Duodenal mucosa (tissue), 2 donors: ENCODE data around the gene HPRT1.

Experiments
- H3K27ac ChIP-seq: one replicate; pipeline ENCODE4 v1.7.0; 2013; ENCODE audit warnings: low read depth, low read length
- H3K27me3 ChIP-seq, 2 donors: one replicate each; pipeline ENCODE4 v1.7.0; 2013; ENCODE audit warnings: low read length in 2 of 2, control low read depth in 1 of 2; ENCODE audit not compliant: insufficient read depth in 2 of 2, control insufficient read depth in 1 of 2
- H3K36me3 ChIP-seq, 2 donors: one replicate each; pipeline ENCODE4 v1.7.0; 2013; ENCODE audit warnings: low read length in 2 of 2, control low read depth in 1 of 2; ENCODE audit not compliant: insufficient read depth in 2 of 2, control insufficient read depth in 1 of 2
- H3K4me1 ChIP-seq, 2 donors: one replicate each; pipeline ENCODE4 v1.7.0; 2013; ENCODE audit warnings: low read length in 2 of 2, control low read depth in 1 of 2; ENCODE audit not compliant: insufficient read depth in 2 of 2, control insufficient read depth in 1 of 2
- H3K4me3 ChIP-seq, 2 donors: one replicate each; pipeline ENCODE4 v1.7.0; 2013; ENCODE audit warnings: low read length in 2 of 2, low read depth in 1 of 2
- H3K9ac ChIP-seq, 2 donors: one replicate each; pipeline ENCODE4 v1.7.0; 2013; ENCODE audit warnings: low read length in 2 of 2, low read depth in 1 of 2
- H3K9me3 ChIP-seq, 2 donors: one replicate each; pipeline ENCODE4 v1.7.0; 2013; ENCODE audit warnings: low read length in 2 of 2, control low read depth in 1 of 2; ENCODE audit not compliant: control insufficient read depth in 1 of 2

HPRT1 gene

GRCh38 chrX:134513091-134513490 lies 53.1 kb downstream of the HPRT1 start:
- Histone ChIP-seq H3K4me3 (no peak overlapping the region), H3K27me3 (no peaks in the 10 kb centered on the region), H3K9me3 (no peaks in the 10 kb centered on the region), H3K27ac (no peak overlapping the region), H3K9ac (no peak overlapping the region), H3K4me1 (no peaks in the 10 kb centered on the region), H3K36me3 (no peaks in the 10 kb centered on the region)

GRCh38 chrX:134520860-134521390 lies 61.0 kb downstream of the HPRT1 start:
- H3K9me3 ChIP-seq: no peaks in the 10 kb centered on the region
- no peaks in the 10 kb centered on the region for H3K4me1 ChIP-seq
- H3K4me3 ChIP-seq: no peak overlapping the region
- no peaks in the 10 kb centered on the region for H3K36me3 ChIP-seq
- no peak overlapping the region for H3K27ac ChIP-seq
- no peaks in the 10 kb centered on the region for H3K27me3 ChIP-seq
- no peak overlapping the region for H3K9ac ChIP-seq

DNA sequence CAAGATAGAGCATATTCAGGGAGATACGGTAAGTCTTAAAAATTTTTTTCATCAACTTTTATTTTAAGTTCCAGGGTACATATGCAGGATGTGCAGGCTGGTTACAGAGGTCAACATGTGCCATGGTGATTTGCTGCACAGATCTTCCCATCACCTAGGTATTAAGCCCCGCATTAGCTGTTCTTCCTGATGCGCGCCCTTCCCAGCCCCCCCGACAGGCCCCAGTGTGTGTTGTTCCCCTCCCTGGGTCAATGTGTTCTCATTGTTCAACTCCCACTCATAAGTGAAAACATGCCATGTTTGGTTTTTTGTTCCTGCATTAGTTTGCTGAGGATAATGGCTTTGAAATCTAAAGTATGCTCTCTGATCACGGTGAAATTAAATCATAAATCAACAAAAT lies 64.2 kb downstream of the HPRT1 start:
- H3K36me3 ChIP-seq: no peaks in the 10 kb centered on the region
- H3K27ac ChIP-seq: no peak overlapping the region
- H3K4me3 ChIP-seq: no peak overlapping the region
- no peaks in the 10 kb centered on the region for H3K9me3 ChIP-seq
- H3K9ac ChIP-seq: no peak overlapping the region
- H3K27me3 ChIP-seq: no peaks in the 10 kb centered on the region
- H3K4me1 ChIP-seq: no peaks in the 10 kb centered on the region

- Histone ChIP-seq H3K36me3 (no peaks in the 10 kb centered on the region), H3K27me3 (no peaks in the 10 kb centered on the region), H3K27ac (no peak overlapping the region), H3K4me1 (no peaks in the 10 kb centered on the region), H3K9me3 (no peaks in the 10 kb centered on the region), H3K4me3 (no peak overlapping the region), H3K9ac (no peak overlapping the region)
Measured at GRCh38 chrX:134525086-134525792, 65.3 kb downstream of the HPRT1 start.

DNA sequence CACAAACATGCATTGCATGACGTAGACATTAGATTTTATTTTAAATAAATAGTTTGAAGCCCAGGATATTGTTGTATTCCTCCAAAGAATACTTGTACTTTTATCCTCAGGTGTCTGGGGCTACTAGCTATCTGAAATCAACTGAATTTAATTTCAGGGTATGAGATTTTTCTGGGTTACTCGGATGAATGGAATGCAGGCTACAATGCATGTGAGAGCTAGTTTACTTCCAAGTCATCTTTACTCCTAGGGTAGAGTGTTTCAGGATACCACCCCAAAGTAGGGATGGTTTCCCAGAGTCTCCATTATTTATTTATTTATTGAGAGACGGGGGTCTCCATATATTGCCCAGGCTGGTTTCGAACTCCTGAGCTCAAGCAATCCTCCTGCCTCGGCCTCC lies 66.4 kb downstream of the HPRT1 start:
- Histone ChIP-seq H3K9ac (no peak overlapping the region), H3K4me3 (no peak overlapping the region), H3K4me1 (no peaks in the 10 kb centered on the region), H3K36me3 (no peaks in the 10 kb centered on the region), H3K9me3 (no peaks in the 10 kb centered on the region), H3K27me3 (no peaks in the 10 kb centered on the region), H3K27ac (no peak overlapping the region)

DNA sequence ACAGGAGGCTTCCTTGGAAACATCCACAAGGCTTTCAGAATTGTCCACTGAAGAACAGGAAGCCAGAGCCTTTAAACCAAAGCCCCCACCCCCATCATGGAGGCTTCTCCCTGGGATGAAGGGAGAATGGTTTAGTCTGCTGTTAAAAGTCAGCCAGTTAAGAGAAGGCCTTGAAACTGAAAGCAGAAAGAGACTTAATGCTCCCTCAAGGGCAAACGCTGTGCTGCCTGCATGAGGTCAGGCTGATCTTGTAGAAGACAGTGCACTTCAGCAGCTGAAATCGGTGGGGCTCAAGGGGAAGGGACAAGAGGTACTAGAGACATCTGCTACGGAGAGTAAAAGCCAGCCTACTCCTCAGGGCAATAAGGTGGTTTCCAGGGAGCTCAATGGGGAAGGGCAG lies 69.0 kb downstream of the HPRT1 start:
- Histone ChIP-seq H3K27ac (no peak overlapping the region), H3K4me3 (no peak overlapping the region), H3K27me3 (no peaks in the 10 kb centered on the region), H3K9me3 (no peaks in the 10 kb centered on the region), H3K4me1 (no peaks in the 10 kb centered on the region), H3K36me3 (no peaks in the 10 kb centered on the region), H3K9ac (no peak overlapping the region)

- Histone ChIP-seq H3K27me3 (no peaks in the 10 kb centered on the region), H3K27ac (no peak overlapping the region), H3K9ac (no peak overlapping the region), H3K36me3 (no peaks in the 10 kb centered on the region), H3K4me1 (no peaks in the 10 kb centered on the region), H3K9me3 (no peaks in the 10 kb centered on the region), H3K4me3 (no peak overlapping the region)
Measured at GRCh38 chrX:134529481-134529880, 69.5 kb downstream of the HPRT1 start.

- no peak overlapping the region for H3K4me3 ChIP-seq
- H3K27me3 ChIP-seq: no peaks in the 10 kb centered on the region
- no peak overlapping the region for H3K27ac ChIP-seq
- H3K36me3 ChIP-seq: no peaks in the 10 kb centered on the region
- no peaks in the 10 kb centered on the region for H3K4me1 ChIP-seq
- H3K9ac ChIP-seq: no peak overlapping the region
- H3K9me3 ChIP-seq: no peaks in the 10 kb centered on the region
Measured at GRCh38 chrX:134530845-134531244, 70.9 kb downstream of the HPRT1 start.

DNA sequence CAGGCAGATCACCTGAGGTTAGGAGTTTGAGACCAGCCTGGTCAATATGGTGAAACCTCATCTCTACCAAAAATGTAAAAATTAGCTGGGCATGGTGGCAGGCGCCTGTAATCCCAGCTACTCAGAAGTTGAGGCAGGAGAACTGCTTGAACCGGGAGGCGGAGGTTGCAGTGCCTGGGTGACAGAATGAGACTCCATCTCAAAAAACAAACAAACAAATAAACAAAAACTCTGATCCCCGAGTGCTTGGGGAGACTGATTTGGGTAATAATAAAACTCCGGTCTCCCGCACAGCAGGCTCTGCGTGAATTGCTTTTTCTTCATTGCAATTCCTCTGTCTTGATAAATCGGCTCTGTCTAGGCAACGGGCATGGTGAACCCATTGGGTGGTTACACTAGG lies 73.4 kb downstream of the HPRT1 start:
- Histone ChIP-seq H3K4me3 (no peak overlapping the region), H3K4me1 (peaks cover 0 to 3% of the 10 kb centered on the region in 2 donors), H3K9ac (no peak overlapping the region), H3K36me3 (no peaks in the 10 kb centered on the region), H3K27ac (no peak overlapping the region), H3K27me3 (no peaks in the 10 kb centered on the region), H3K9me3 (no peaks in the 10 kb centered on the region)

DNA sequence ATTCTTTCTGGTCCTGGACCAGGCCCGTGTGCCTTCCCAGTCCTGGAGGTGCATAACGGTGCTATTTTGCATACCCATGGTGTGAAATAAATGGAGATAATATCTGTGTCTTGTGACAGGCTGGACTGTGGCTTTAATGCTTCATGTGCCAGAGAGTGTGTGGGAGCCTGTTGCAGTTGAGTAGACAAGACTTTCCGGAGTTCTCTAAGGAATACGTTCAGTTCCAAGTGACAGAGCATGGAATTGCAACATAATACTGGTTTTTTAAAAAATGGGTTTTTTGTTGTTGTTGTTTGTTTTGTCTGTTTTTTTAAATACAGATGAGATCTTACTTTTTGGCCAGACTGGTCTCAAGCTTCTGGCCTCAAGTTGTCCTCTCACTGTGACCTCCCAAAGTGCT lies 74.0 kb downstream of the HPRT1 start:
- H3K4me3 ChIP-seq: no peak overlapping the region
- peaks cover 0 to 3% of the 10 kb centered on the region in 2 donors for H3K4me1 ChIP-seq
- no peak overlapping the region for H3K9ac ChIP-seq
- H3K27ac ChIP-seq: no peak overlapping the region
- H3K9me3 ChIP-seq: no peaks in the 10 kb centered on the region
- H3K27me3 ChIP-seq: no peaks in the 10 kb centered on the region
- no peaks in the 10 kb centered on the region for H3K36me3 ChIP-seq
